B cell (primary cell): ENCODE data around the gene C1orf87. TPM values are rescaled to one million over a fixed set of nuclear protein-coding genes. Genes with fewer than 3 reads are reported as not detected.

Experiments
- ATAC-seq: fragments of 200-7000 bp; cut with Tn5 transposase; one replicate; pipeline ENCODE4 v1.10.0; 2021; ENCODE audit warnings: low read depth, mild to moderate bottlenecking, moderate number of reproducible peaks, moderate library complexity
- CTCF ChIA-PET: fragments of 350-600 bp; sonication (Branson Sonifier 250); formaldehyde crosslinking; loops from one replicate; lab custom pipeline; 2021; ENCODE audit warnings: antibody characterized with exemption, inconsistent platforms; lab: Charles Lee
- POLR2A ChIA-PET: fragments of 350-600 bp; sonication (Branson Sonifier 250); formaldehyde crosslinking; loops from one replicate; lab custom pipeline; 2021; ENCODE audit warnings: antibody characterized with exemption; lab: Charles Lee
- DNase-seq: peaks from one replicate; pipeline ENCODE4 v3.0.0; 2013
- H2AFZ ChIP-seq: 2 replicates; pipeline ENCODE4 v1.6.1; 2012; ENCODE audit warnings: mild to moderate bottlenecking, low read depth, low read length; ENCODE audit not compliant: insufficient read depth, poor library complexity, severe bottlenecking
- H3K27ac ChIP-seq, 2 donors: 1 replicate in 1 of 2; 2 replicates in 1 of 2; pipeline ENCODE4 v1.5.1; 2012 to 2013; ENCODE audit warnings: low read length in 2 of 2, mild to moderate bottlenecking in 2 of 2, moderate library complexity in 1 of 2
- H3K27me3 ChIP-seq, 4 experiments: fragments of 200-600 bp in 1 of 4; sonication (generic) in 1 of 4; replicated peaks in 1 of 4; 1 replicate in 2 of 4; 2 replicates in 2 of 4; pipeline versions ENCODE4 v1.6.1 to v1.7.0; 2013 to 2016; ENCODE audit warnings: low read length in 3 of 4, mild to moderate bottlenecking in 2 of 4, mixed read lengths in 1 of 4, moderate library complexity in 1 of 4; ENCODE audit not compliant: insufficient read depth in 4 of 4, control insufficient read depth in 3 of 4; ENCODE audit errors: control extremely low read depth in 1 of 4
- H3K36me3 ChIP-seq, 2 experiments: replicated peaks in 1 of 2; 1 replicate in 1 of 2; 2 replicates in 1 of 2; pipeline versions ENCODE4 v1.6.1 to v1.7.1; 2013; ENCODE audit warnings: low read length in 1 of 2; ENCODE audit not compliant: insufficient read depth in 2 of 2, control insufficient read depth in 1 of 2; ENCODE audit errors: control extremely low read depth in 1 of 2, extremely low read depth in 1 of 2
- H3K4me1 ChIP-seq, 2 donors: fragments of 200-600 bp in 1 of 2; sonication (generic) in 1 of 2; 1 replicate in 1 of 2; 2 replicates in 1 of 2; pipeline versions ENCODE4 v1.5.1 to v1.6.1; 2013 to 2017; ENCODE audit warnings: low read length in 2 of 2; ENCODE audit not compliant: control insufficient read depth in 2 of 2, insufficient read depth in 2 of 2
- H3K4me2 ChIP-seq: replicated peaks from 2 replicates; pipeline ENCODE3; 2012; ENCODE audit warnings: mild to moderate bottlenecking, low read depth, low read length; ENCODE audit not compliant: poor library complexity, severe bottlenecking
- H3K4me3 ChIP-seq, 5 experiments: fragments of 200-600 bp in 1 of 5; sonication (generic) in 1 of 5; 1 replicate in 3 of 5; 2 replicates in 2 of 5; pipeline versions ENCODE4 v1.5.1 to v1.7.0; 2011 to 2016; ENCODE audit warnings: low read length in 4 of 5, mild to moderate bottlenecking in 4 of 5, low read depth in 2 of 5, control low read depth in 1 of 5, moderate library complexity in 1 of 5; ENCODE audit not compliant: insufficient read depth in 1 of 5; ENCODE audit errors: control extremely low read depth in 1 of 5, extremely low read depth in 1 of 5
- H3K79me2 ChIP-seq: fragments of 200-600 bp; sonication (generic); one replicate; pipeline ENCODE4 v1.6.0; 2016; ENCODE audit warnings: low read length; ENCODE audit not compliant: control insufficient read depth, insufficient read depth
- H3K9ac ChIP-seq: fragments of 200-600 bp; sonication (generic); 2 replicates; pipeline ENCODE4 v1.6.1; 2017; ENCODE audit warnings: mild to moderate bottlenecking, low read length, moderate library complexity
- H3K9me3 ChIP-seq, 3 donors: one replicate each; pipeline versions ENCODE4 v1.6.1 to v1.7.1; 2013; ENCODE audit warnings: low read length in 2 of 3; ENCODE audit not compliant: control insufficient read depth in 2 of 3, insufficient read depth in 1 of 3; ENCODE audit errors: control extremely low read depth in 1 of 3
- H4K20me1 ChIP-seq: 2 replicates; pipeline ENCODE4 v1.6.0; 2012; ENCODE audit warnings: mild to moderate bottlenecking, low read length; ENCODE audit not compliant: insufficient read depth, control insufficient read depth, poor library complexity, severe bottlenecking
- H3K27ac Mint-ChIP-seq: one replicate; pipeline ENCODE4 v1.8.0; 2021; ENCODE audit warnings: mixed read lengths
- H3K27me3 Mint-ChIP-seq: one replicate; pipeline ENCODE4 v1.8.0; 2021; ENCODE audit warnings: mixed read lengths
- H3K4me1 Mint-ChIP-seq: one replicate; pipeline ENCODE4 v1.8.0; 2021; ENCODE audit warnings: mixed read lengths
- H3K4me3 Mint-ChIP-seq: one replicate; pipeline ENCODE4 v1.8.0; 2021; ENCODE audit warnings: mixed read lengths
- H3K9me3 Mint-ChIP-seq: one replicate; pipeline ENCODE4 v1.8.0; 2022; ENCODE audit warnings: mixed read lengths; ENCODE audit not compliant: insufficient read depth
- CTCF ChIP-seq: fragments of 200-600 bp; IDR thresholded peaks from one replicate; pipeline ENCODE4 v1.8.0; 2022; ENCODE audit warnings: antibody characterized with exemption, mild to moderate bottlenecking
- EZH2 ChIP-seq: IDR thresholded peaks from 2 replicates; pipeline ENCODE4 v1.6.1; 2012; ENCODE audit warnings: borderline replicate concordance, low read depth, mild to moderate bottlenecking, moderate library complexity, low read length; ENCODE audit not compliant: insufficient read depth, poor library complexity, severe bottlenecking
- WGBS: methylation state at CpG from one replicate; pipeline ENCODE4 v1.1.5; 2013; ENCODE audit warnings: missing lambda C conversion rate; ENCODE audit not compliant: insufficient coverage; 5-methylcytosine and 5-hydroxymethylcytosine counted together
- intact Hi-C: fragments of 100-400 bp; cut with micrococcal nuclease; formaldehyde crosslinking; loops from one replicate; pipeline ENCODE4 v1.10.0; 2022
- polyA plus RNA-seq: library from polyadenylated mRNA; depleted of rRNA; stranded (reverse); fragments of >200 nt; gene quantifications from 2 replicates; pipeline ENCODE4 v1.2.3, GENCODE V29; 2012
- total RNA-seq, 2 donors: library from RNA; stranded (reverse); fragments of 120-200 nt in 1 of 2; gene quantifications; 1 replicate in 1 of 2; 2 replicates in 1 of 2; pipeline versions ENCODE4 v1.2.3 to v1.2.4, GENCODE V29; 2013 to 2022

Gene C1orf87
- total and polyA plus RNA-seq, 2 donors (not counting 1 experiment from before 2014, with no cell fraction given): not detected

GRCh38 chr1:60069691-60070090 is 3.9 kb downstream of the C1orf87 start:
- Mint-ChIP-seq H3K4me1 (peaks cover 4% of the 10 kb centered on the region), H3K27me3 (peaks cover 27% of the 10 kb centered on the region), H3K9me3 (peaks cover 2% of the 10 kb centered on the region), H3K4me3 (no peak overlapping the region), H3K27ac (no peak overlapping the region)
- no peak for ATAC-seq
- Histone ChIP-seq H3K27me3 (peaks cover 0 to 9% (median 6%) of the 10 kb centered on the region in 4 experiments), H3K9ac (no peak overlapping the region), H4K20me1 (no peaks in the 10 kb centered on the region), H3K27ac (no peak overlapping the region), H3K4me3 (no peak overlapping the region), H2AFZ (no peak overlapping the region), H3K9me3 (peaks cover 0 to 7% (median 0%) of the 10 kb centered on the region in 3 donors), H3K36me3 (no peaks in the 10 kb centered on the region), H3K4me1 (no peaks in the 10 kb centered on the region), H3K79me2 (no peaks in the 10 kb centered on the region), H3K4me2 (no peak overlapping the region)
- intact Hi-C loops: no loop called here
- POLR2A ChIA-PET: no interaction called here
- WGBS: 100% methylated on average over 1 of the region's 1 CpG
- TF ChIP-seq EZH2 (no peak), CTCF (no peak)
- CTCF ChIA-PET: no interaction called here
- DNase-seq: no peak

- H3K4me3 ChIP-seq: no peak overlapping the region
- CTCF ChIA-PET: no interaction called here
- no peak overlapping the region for H3K9ac ChIP-seq
- no peak for TF ChIP-seq CTCF
- no peak for TF ChIP-seq EZH2
- Mint-ChIP-seq H3K4me3 (no peak overlapping the region), H3K4me1 (peaks cover 4% of the 10 kb centered on the region), H3K9me3 (peaks cover 2% of the 10 kb centered on the region), H3K27ac (no peak overlapping the region), H3K27me3 (peaks cover 21% of the 10 kb centered on the region)
- H3K27ac ChIP-seq: no peak overlapping the region
- H3K27me3 ChIP-seq: peaks cover 0 to 7% (median 4%) of the 10 kb centered on the region in 4 experiments
- ATAC-seq (no peak), DNase-seq (no peak)
- intact Hi-C loops: no loop called here
- H4K20me1 ChIP-seq: no peaks in the 10 kb centered on the region
- no CpG with 5 or more reads among the region's 1 CpG for WGBS
- H2AFZ ChIP-seq: no peak overlapping the region
- peaks cover 0 to 2% (median 0%) of the 10 kb centered on the region in 3 donors for H3K9me3 ChIP-seq
- H3K4me2 ChIP-seq: no peak overlapping the region
- POLR2A ChIA-PET: no interaction called here
- H3K79me2 ChIP-seq: no peaks in the 10 kb centered on the region
- H3K4me1 ChIP-seq: no peaks in the 10 kb centered on the region
- no peaks in the 10 kb centered on the region for H3K36me3 ChIP-seq
Observed at GRCh38 chr1:60068393-60069045, 5.1 kb downstream of the C1orf87 start.
